PFSK-1 (cell line): ENCODE data around the gene ZNF503.

Experiments used
- FOXP2 ChIP-seq: optimal IDR thresholded peaks from 2 replicates; pipeline ENCODE3; 2011; ENCODE audit warnings: borderline replicate concordance, control low read depth, inconsistent platforms; ENCODE audit not compliant: insufficient read depth; ENCODE audit errors: extremely low read length, extremely low read depth
- POLR2AphosphoS5 ChIP-seq: IDR thresholded peaks from 2 replicates; pipeline ENCODE4 v1.6.1; 2012; ENCODE audit warnings: low read depth, mild to moderate bottlenecking, control low read depth, low read length, moderate library complexity
- REST ChIP-seq, 2 experiments: IDR thresholded peaks; 2 replicates each; pipeline versions ENCODE4 v1.6.1 to v1.8.0; 2011 to 2012; ENCODE audit warnings: low read depth in 2 of 2, low read length in 2 of 2, control low read depth in 1 of 2, inconsistent platforms in 1 of 2, mild to moderate bottlenecking in 1 of 2, moderate library complexity in 1 of 2; ENCODE audit not compliant: insufficient read depth in 1 of 2
- SIN3A ChIP-seq: IDR thresholded peaks from 2 replicates; pipeline ENCODE4 v1.6.1; 2012; ENCODE audit warnings: mild to moderate bottlenecking, low read length, moderate library complexity, borderline replicate concordance; ENCODE audit not compliant: insufficient read depth
- TAF1 ChIP-seq: IDR thresholded peaks from 2 replicates; pipeline ENCODE4 v1.6.1; 2012; ENCODE audit warnings: low read length, control low read depth, borderline replicate concordance; ENCODE audit not compliant: insufficient read depth

ZNF503 gene

GRCh38 chr10:75394221-75394620, 7.3 kb downstream of the ZNF503 start:
- TF ChIP-seq POLR2AphosphoS5 (no peak), SIN3A (no peak), FOXP2 (no peak), TAF1 (no peak)

DNA sequence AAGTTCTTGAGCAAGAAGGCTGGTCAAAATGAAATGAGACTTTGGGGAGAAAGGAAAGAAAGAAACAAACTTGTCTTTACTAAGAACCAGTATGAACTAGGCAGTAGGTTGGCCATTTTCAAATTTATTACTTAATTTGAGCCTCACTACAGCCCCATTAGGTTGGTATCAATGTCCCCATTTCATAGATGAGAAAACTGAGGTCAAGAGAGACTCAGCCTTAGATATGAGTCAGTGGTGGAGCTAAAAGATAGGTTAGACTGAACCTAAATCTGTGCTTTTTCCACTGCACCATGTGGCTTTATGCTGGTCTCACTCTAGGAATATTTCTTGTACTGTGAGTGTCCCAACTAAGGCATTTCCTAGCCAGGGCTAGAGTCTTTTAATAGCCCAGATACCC, 8.8 kb downstream of the ZNF503 start:
- TF ChIP-seq TAF1, result no peak
- TF ChIP-seq POLR2AphosphoS5, result no peak
- no peak for TF ChIP-seq REST (IDR thresholded peaks at IDR 0.05; ENCODE audit: insufficient read depth in 1 of 2, low read depth in 2 of 2, low read length in 2 of 2)
- TF ChIP-seq SIN3A, result no peak
- no peak for TF ChIP-seq FOXP2

- TF ChIP-seq REST (IDR thresholded peaks at IDR 0.05; ENCODE audit: insufficient read depth in 1 of 2, low read depth in 2 of 2, low read length in 2 of 2) (no peak), FOXP2 (no peak), POLR2AphosphoS5 (no peak), TAF1 (no peak)
Observed at GRCh38 chr10:75392271-75392670, 9.3 kb downstream of the ZNF503 start.

GRCh38 chr10:75390178-75390577, 11.4 kb downstream of the ZNF503 start:
- no peak for TF ChIP-seq SIN3A
- no peak for TF ChIP-seq POLR2AphosphoS5
- no peak for TF ChIP-seq FOXP2
- TF ChIP-seq TAF1, result no peak
- no peak for TF ChIP-seq REST (IDR thresholded peaks at IDR 0.05; ENCODE audit: insufficient read depth in 1 of 2, low read depth in 2 of 2, low read length in 2 of 2)

GRCh38 chr10:75388082-75388481, 13.5 kb downstream of the ZNF503 start:
- TF ChIP-seq POLR2AphosphoS5 (no peak), SIN3A (no peak), FOXP2 (no peak), TAF1 (no peak), REST (IDR thresholded peaks at IDR 0.05; ENCODE audit: insufficient read depth in 1 of 2, low read depth in 2 of 2, low read length in 2 of 2) (no peak)
